Testis (tissue), 3 donors: ENCODE data around the gene SOX8. TPM values are rescaled to one million over a fixed set of nuclear protein-coding genes. Genes with fewer than 3 reads are reported as not detected.

Source experiments
- DNase-seq: peaks from one replicate; pipeline ENCODE4 v3.0.0-alpha.2; 2019
- H3K27ac ChIP-seq, 2 donors: fragments of 200-600 bp; sonication (generic); one replicate each; pipeline ENCODE4 v1.5.1; 2019
- H3K27me3 ChIP-seq: fragments of 200-600 bp; sonication (generic); one replicate; pipeline ENCODE4 v1.5.1; 2019
- H3K36me3 ChIP-seq: fragments of 200-600 bp; sonication (generic); one replicate; pipeline ENCODE4 v1.5.1; 2017; ENCODE audit warnings: low read depth; ENCODE audit errors: missing control alignments
- H3K4me1 ChIP-seq: fragments of 200-600 bp; sonication (generic); one replicate; pipeline ENCODE4 v1.5.1; 2019
- H3K4me3 ChIP-seq, 2 donors: fragments of 200-600 bp; sonication (generic); one replicate each; pipeline ENCODE4 v1.5.1; 2017 to 2019
- H3K9me3 ChIP-seq: fragments of 200-600 bp; sonication (generic); one replicate; pipeline ENCODE4 v1.5.1; 2017
- POLR2A ChIP-seq: fragments of 450-650 bp; IDR thresholded peaks from one replicate; pipeline ENCODE4 v1.6.1; 2017; ENCODE audit warnings: antibody characterized with exemption, mild to moderate bottlenecking, moderate library complexity
- WGBS, 2 donors: methylation state at CpG; one replicate each; pipeline ENCODE4 v1.1.5; 2018; 5-methylcytosine and 5-hydroxymethylcytosine counted together
- intact Hi-C: fragments of 100-400 bp; cut with DNase I; formaldehyde crosslinking; loops from one replicate; pipeline ENCODE4 v1.15.1; 2023; ENCODE audit warnings: low total_unique reads
- polyA plus RNA-seq: library from polyadenylated mRNA; stranded (reverse); fragments of 350-450 nt; fragmentation: Illumina TruSeq; extraction: RNeasy Lipid Tissue Mini Kit (QIAGEN cat#74804); gene quantifications from one replicate; pipeline ENCODE4 v1.2.3, GENCODE V29; 2014; ENCODE audit warnings: low read depth, low replicate concordance; ENCODE audit not compliant: insufficient read depth
- total RNA-seq, 2 donors: library from RNA; depleted of rRNA; stranded (reverse); fragments of >200 nt; gene quantifications; one replicate each; pipeline ENCODE4 v1.2.3, GENCODE V29; 2016
- TF ChIP-seq, protein P1 (sequence below), 3 experiments: fragments of 450-650 bp in 2 of 3; fragments of 200-600 bp in 1 of 3; sonication (generic) in 1 of 3; IDR thresholded peaks; one replicate each; pipeline ENCODE4 v1.5.1; 2016 to 2019; ENCODE audit warnings: antibody characterized with exemption in 3 of 3, mild to moderate bottlenecking in 2 of 3, moderate library complexity in 1 of 3

The SOX8 gene
- total and polyA plus RNA-seq, 3 donors from 2014 or later = 4.3 to 19.6 (median 11.2) TPM

DNA sequence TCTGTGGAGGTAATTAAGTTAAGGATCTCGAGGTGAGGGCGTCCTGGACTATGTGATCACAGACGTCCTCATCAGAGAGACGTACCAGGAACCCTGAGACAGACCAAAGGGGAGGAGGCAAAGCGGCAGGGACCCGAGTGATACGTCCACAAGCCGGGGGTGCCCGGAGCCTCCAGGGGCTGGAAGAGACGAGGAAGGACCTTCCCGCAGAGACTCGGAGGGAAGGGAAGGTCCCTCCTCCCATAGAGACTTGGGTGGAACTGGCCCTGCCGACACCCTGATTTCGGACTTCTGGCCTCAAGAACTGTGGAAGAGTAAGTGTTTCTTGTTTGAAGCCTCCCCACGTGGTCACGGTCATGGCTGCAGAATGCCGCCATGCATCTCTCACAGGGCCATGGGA is 41.6 kb upstream of the SOX8 start:
- no peak for TF ChIP-seq POLR2A
- TF ChIP-seq, protein P1, sequence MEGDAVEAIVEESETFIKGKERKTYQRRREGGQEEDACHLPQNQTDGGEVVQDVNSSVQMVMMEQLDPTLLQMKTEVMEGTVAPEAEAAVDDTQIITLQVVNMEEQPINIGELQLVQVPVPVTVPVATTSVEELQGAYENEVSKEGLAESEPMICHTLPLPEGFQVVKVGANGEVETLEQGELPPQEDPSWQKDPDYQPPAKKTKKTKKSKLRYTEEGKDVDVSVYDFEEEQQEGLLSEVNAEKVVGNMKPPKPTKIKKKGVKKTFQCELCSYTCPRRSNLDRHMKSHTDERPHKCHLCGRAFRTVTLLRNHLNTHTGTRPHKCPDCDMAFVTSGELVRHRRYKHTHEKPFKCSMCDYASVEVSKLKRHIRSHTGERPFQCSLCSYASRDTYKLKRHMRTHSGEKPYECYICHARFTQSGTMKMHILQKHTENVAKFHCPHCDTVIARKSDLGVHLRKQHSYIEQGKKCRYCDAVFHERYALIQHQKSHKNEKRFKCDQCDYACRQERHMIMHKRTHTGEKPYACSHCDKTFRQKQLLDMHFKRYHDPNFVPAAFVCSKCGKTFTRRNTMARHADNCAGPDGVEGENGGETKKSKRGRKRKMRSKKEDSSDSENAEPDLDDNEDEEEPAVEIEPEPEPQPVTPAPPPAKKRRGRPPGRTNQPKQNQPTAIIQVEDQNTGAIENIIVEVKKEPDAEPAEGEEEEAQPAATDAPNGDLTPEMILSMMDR (IDR thresholded peaks at IDR 0.05) = no peak
- no peak overlapping the region for H3K27ac ChIP-seq

DNA sequence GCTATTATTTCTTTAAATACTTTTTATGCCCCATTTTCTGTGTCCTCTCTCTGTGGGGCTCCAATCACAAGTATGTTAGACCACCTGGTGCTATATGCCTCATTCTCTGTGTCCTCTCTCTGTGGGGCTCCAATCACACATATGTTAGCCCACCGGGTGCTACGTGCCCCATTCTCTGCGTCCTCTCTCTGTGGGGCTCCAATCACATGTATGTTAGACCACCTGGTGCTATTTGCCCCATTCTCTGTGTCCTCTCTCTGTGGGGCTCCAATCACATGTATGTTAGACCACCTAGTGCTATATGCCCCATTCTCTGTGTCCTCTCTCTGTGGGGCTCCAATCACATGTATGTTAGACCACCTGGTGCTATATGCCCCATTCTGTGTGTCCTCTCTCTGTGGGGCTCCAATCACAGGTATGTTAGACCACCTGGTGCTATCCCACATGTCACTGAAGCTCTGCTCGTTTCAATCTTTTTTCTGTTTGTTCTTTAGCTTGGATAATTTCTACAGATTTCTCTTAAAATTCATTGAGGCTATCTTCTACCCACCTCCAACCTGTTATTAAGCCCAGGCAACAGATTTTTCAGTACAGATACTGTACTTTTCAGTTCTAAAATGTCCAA is 39.0 kb upstream of the SOX8 start:
- TF ChIP-seq POLR2A = no peak
- TF ChIP-seq, protein P1 (IDR thresholded peaks at IDR 0.05) = no peak
- Histone ChIP-seq H3K27ac (no peak overlapping the region), H3K27me3 (no peaks in the 10 kb centered on the region), H3K4me3 (no peak overlapping the region), H3K4me1 (no peaks in the 10 kb centered on the region), H3K9me3 (no peaks in the 10 kb centered on the region), H3K36me3 (no peaks in the 10 kb centered on the region)
- 95 to 99% methylated on average over 4 of the region's 4 CpGs for WGBS, 2 donors
- no peak for DNase-seq
- intact Hi-C loops = no loop called here

More for the DNA sequence above, 41.6 kb upstream of the SOX8 start:
- 96% methylated on average over 15 to 17 of the region's 17 CpGs for WGBS, 2 donors
- no peaks in the 10 kb centered on the region for H3K9me3 ChIP-seq
- H3K4me3 ChIP-seq = no peak overlapping the region
- no peaks in the 10 kb centered on the region for H3K27me3 ChIP-seq
- no peaks in the 10 kb centered on the region for H3K4me1 ChIP-seq
- intact Hi-C loops = no loop called here
- no peak for DNase-seq
- H3K36me3 ChIP-seq = no peaks in the 10 kb centered on the region

DNA sequence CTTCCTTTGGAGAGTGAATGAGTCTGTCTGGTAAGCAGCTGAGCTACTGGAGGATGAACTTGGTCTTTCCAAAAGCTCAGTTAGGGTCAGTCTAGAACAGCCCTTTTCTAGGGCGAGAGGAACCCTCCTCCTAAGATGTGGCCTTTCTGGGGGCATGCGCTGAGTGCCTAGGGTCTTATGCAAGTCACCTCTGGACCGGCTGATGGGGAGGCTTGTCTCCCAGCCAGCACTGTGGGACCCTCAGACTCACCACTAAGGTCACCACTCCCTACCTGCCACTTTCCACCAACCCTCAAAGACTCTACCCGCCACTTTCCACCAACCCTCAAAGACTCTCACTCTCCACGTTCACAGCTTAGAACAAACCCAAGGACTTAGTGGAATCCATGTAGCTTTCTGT is 37.6 kb upstream of the SOX8 start:
- H3K36me3 ChIP-seq = no peaks in the 10 kb centered on the region
- DNase-seq = no peak

DNA sequence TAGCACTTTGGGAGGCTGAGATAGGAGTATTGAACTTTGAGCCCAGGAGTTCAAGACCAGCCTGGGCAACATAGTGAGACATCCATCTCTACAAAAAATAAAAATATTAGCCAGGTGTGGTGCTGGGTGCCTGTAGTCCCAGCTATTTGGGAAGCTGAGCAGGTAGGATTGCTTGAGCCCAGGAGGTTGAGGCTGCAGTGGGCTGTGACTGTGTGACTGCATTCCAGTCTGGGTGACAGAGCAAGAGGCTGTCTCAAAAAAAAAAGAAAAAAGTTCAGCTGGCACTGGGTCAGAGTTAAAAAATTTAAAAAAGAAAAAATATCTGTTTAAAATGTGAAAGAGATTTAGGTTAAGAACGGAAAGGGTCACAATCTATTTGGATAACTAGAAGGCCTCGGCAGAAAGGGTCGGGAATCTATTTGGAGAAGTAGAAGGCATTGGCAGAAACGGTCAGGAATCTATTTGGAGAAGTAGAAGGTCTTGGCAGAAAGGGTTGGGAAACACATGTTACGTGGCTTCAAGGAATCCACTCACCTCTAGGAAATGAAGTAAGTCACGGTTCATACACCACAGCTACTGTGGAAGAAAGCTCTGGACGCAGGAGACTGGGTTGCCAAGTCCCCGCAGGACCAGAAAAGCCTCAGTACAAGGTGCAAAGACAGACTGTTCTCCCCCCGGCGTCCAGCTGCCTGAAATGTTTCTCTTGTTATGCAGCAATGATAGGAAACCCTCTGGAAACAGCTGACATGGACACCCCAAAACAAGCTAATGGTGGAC is 36.1 kb upstream of the SOX8 start:
- Histone ChIP-seq H3K4me1 (no peaks in the 10 kb centered on the region), H3K27me3 (no peaks in the 10 kb centered on the region), H3K9me3 (no peaks in the 10 kb centered on the region), H3K36me3 (no peaks in the 10 kb centered on the region), H3K27ac (no peak overlapping the region), H3K4me3 (no peak overlapping the region)
- 91 to 98% methylated on average over 10 of the region's 10 CpGs for WGBS, 2 donors
- TF ChIP-seq, protein P1 (IDR thresholded peaks at IDR 0.05) = no peak
- TF ChIP-seq POLR2A = no peak
- intact Hi-C loops = no loop called here
- no peak for DNase-seq

More for the DNA sequence above, 37.6 kb upstream of the SOX8 start:
- no peaks in the 10 kb centered on the region for H3K4me1 ChIP-seq
- H3K4me3 ChIP-seq = no peak overlapping the region
- H3K27ac ChIP-seq = no peak overlapping the region
- 94 to 98% methylated on average over 4 to 5 of the region's 5 CpGs for WGBS, 2 donors
- no peaks in the 10 kb centered on the region for H3K9me3 ChIP-seq
- no peaks in the 10 kb centered on the region for H3K27me3 ChIP-seq
- intact Hi-C loops = no loop called here
- TF ChIP-seq, protein P1 (IDR thresholded peaks at IDR 0.05) = no peak
- no peak for TF ChIP-seq POLR2A

DNA sequence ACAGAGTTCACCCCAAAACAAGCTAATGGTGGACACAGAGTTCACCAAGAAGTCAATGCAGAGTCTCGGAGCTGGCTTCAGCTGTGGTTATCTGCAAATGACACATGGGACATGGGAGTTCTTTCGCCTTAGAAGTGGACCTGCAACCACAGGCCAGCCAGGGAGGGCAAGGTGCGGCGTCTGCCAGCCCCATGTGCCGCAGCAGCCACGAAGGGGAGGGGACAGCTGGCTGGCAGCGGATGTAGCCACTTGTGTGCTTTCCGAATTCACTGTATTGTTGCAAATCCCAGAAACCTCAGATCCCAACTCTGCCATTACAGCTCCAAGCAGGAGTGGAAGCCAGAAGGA is 35.5 kb upstream of the SOX8 start:
- TF ChIP-seq, protein P1 (IDR thresholded peaks at IDR 0.05) = no peak
- no peak for TF ChIP-seq POLR2A
- Histone ChIP-seq H3K27me3 (no peaks in the 10 kb centered on the region), H3K36me3 (no peaks in the 10 kb centered on the region), H3K27ac (no peak overlapping the region), H3K9me3 (no peaks in the 10 kb centered on the region), H3K4me1 (no peaks in the 10 kb centered on the region), H3K4me3 (no peak overlapping the region)
- WGBS, 2 donors = 95 to 98% methylated on average over 8 of the region's 8 CpGs
- intact Hi-C loops = no loop called here
- DNase-seq = no peak
